HepG2 (cell line): ENCODE results near the gene SPHK2. TPM values are rescaled to one million over a fixed set of nuclear protein-coding genes. Genes with fewer than 3 reads are reported as not detected.
A peak's percentile ranks its signal among the peaks of the same experiment; 100 is the strongest.

Experiments used
- ATF7 ChIP-seq, 2 experiments: fragments of 450-650 bp in 1 of 2; sonication (generic) in 1 of 2; formaldehyde crosslinking in 1 of 2; IDR thresholded peaks; 2 replicates each; pipeline versions ENCODE4 v1.4.0 to v1.6.1; 2016 to 2020; ENCODE audit warnings: antibody characterized with exemption in 1 of 2, mild to moderate bottlenecking in 1 of 2, missing genetic modification reagents in 1 of 2
- ETV5 ChIP-seq: IDR thresholded peaks from 2 replicates; pipeline ENCODE4 v1.6.1; 2018; ENCODE audit warnings: missing biosample characterization, missing genetic modification reagents, inconsistent platforms, borderline replicate concordance
- HOXA3 ChIP-seq: sonication (generic); formaldehyde crosslinking; IDR thresholded peaks from 2 replicates; pipeline ENCODE4 v1.5.0; 2020; ENCODE audit warnings: missing genetic modification reagents
- MTF2 ChIP-seq: sonication (generic); formaldehyde crosslinking; IDR thresholded peaks from 2 replicates; pipeline ENCODE4 v1.5.0; 2020; ENCODE audit warnings: missing genetic modification reagents, borderline replicate concordance
- NFE2L2 ChIP-seq: fragments of 150-350 bp; IDR thresholded peaks from 2 replicates; pipeline ENCODE4 v1.6.1; 2014; ENCODE audit warnings: low read length
- NR2F1 ChIP-seq, 2 experiments: fragments of 450-650 bp in 1 of 2; formaldehyde crosslinking in 1 of 2; IDR thresholded peaks; 2 replicates each; pipeline versions ENCODE4 v1.5.0 to v1.6.1; 2016 to 2020; ENCODE audit warnings: mild to moderate bottlenecking in 1 of 2, missing compliant biosample characterization in 1 of 2, missing genetic modification reagents in 1 of 2, moderate library complexity in 1 of 2
- PHF20 ChIP-seq: sonication (generic); formaldehyde crosslinking; IDR thresholded peaks from 2 replicates; pipeline ENCODE4 v1.5.0; 2020; ENCODE audit warnings: mild to moderate bottlenecking, missing genetic modification reagents
- REPIN1 ChIP-seq: sonication (generic); formaldehyde crosslinking; IDR thresholded peaks from 2 replicates; pipeline ENCODE4 v1.8.0; 2022; ENCODE audit warnings: missing genetic modification reagents, low read depth, mild to moderate bottlenecking, borderline replicate concordance
- YY1 ChIP-seq: IDR thresholded peaks from 2 replicates; pipeline ENCODE4 v1.6.1; 2011; ENCODE audit warnings: low read length, low read depth, moderate library complexity, mild to moderate bottlenecking; ENCODE audit not compliant: insufficient read depth, insufficient replicate concordance
- ZFP41 ChIP-seq: sonication (generic); formaldehyde crosslinking; IDR thresholded peaks from 2 replicates; pipeline ENCODE4 v1.4.0; 2020; ENCODE audit warnings: mild to moderate bottlenecking, missing genetic modification reagents, borderline replicate concordance
- ZNF124 ChIP-seq: sonication (generic); formaldehyde crosslinking; IDR thresholded peaks from 2 replicates; pipeline ENCODE4 v1.4.0; 2020; ENCODE audit warnings: missing genetic modification reagents
- ZNF431 ChIP-seq: sonication (generic); formaldehyde crosslinking; IDR thresholded peaks from 2 replicates; pipeline ENCODE4 v1.9.0; 2022; ENCODE audit warnings: missing genetic modification reagents, low read depth, mild to moderate bottlenecking, borderline replicate concordance
- polyA plus RNA-seq, 8 experiments: library from polyadenylated mRNA; depleted of rRNA in 3 of 8; stranded (reverse) in 7 of 8; unstranded in 1 of 8; fragments of >200 nt; fragmentation: Illumina TruSeq in 4 of 8; extraction: Trizol in 4 of 8; gene quantifications; 2 replicates each; pipeline versions ENCODE4 v1.2.1 to v1.2.3, GENCODE V29; 2011 to 2016; ENCODE audit warnings: low read depth in 4 of 8, missing spikeins in 1 of 8, mixed read lengths in 1 of 8; ENCODE audit not compliant: insufficient read depth in 1 of 8
- total RNA-seq, 5 experiments: library from RNA; depleted of rRNA; stranded (reverse); fragments of >200 nt; fragmentation: Illumina TruSeq; extraction: Trizol; gene quantifications; 2 replicates each; pipeline ENCODE4 v1.2.3, GENCODE V29; 2016; ENCODE audit warnings: low read depth in 1 of 5
- TF ChIP-seq, protein P1 (sequence below): sonication (generic); formaldehyde crosslinking; IDR thresholded peaks from 2 replicates; pipeline ENCODE4 v1.5.0; 2020; ENCODE audit warnings: mild to moderate bottlenecking, missing genetic modification reagents, moderate library complexity
- TF ChIP-seq, protein P2 (sequence below): sonication (generic); formaldehyde crosslinking; IDR thresholded peaks from 2 replicates; pipeline ENCODE4 v1.4.0; 2020; ENCODE audit warnings: missing genetic modification reagents
- TF ChIP-seq, protein P3 (sequence below): sonication (generic); formaldehyde crosslinking; conservative IDR thresholded peaks from 2 replicates; pipeline ENCODE4 v1.8.1; 2023; ENCODE audit warnings: missing genetic modification reagents
- TF ChIP-seq, protein P4 (sequence below): sonication (generic); formaldehyde crosslinking; IDR thresholded peaks from 2 replicates; pipeline ENCODE4 v1.4.0; 2020; ENCODE audit warnings: mild to moderate bottlenecking, missing genetic modification reagents
- TF ChIP-seq, protein P5 (sequence below): sonication (generic); formaldehyde crosslinking; IDR thresholded peaks from 2 replicates; pipeline ENCODE4 v1.8.0; 2022; ENCODE audit warnings: mild to moderate bottlenecking, missing genetic modification reagents

Gene SPHK2
- total and polyA plus RNA-seq, 2 of the 13 experiments (the other 11 are each of a cell fraction or from before 2014, with no cell fraction given), result 2.9 to 14.4 TPM

DNA sequence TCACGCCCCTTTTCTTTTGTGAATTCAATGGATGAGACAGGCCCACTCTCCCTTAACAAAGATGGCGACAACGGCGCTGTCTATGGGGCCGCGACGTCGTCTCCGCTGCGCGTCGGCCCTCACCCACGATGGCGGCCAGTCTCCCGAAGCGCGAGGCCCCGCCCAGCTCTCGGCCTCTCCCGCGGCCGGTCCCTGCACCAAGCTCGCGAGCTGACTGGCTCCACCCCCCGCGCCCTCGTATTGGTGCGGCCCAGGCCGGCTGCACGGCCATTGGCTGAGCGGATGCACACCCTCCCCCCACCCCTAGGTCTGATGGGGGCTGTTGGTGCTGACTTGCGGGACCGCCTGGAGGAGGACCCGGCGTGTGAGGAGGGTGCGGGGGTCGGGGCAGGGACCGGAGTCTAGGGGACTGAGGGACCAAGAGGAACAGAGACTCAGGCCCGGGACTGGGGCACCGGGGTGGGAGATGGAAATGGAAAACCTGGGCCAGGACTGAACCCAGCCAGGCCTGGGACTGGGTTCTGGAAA lies 4.8 kb downstream of the SPHK2 start (continued):
- TF ChIP-seq, protein P1, sequence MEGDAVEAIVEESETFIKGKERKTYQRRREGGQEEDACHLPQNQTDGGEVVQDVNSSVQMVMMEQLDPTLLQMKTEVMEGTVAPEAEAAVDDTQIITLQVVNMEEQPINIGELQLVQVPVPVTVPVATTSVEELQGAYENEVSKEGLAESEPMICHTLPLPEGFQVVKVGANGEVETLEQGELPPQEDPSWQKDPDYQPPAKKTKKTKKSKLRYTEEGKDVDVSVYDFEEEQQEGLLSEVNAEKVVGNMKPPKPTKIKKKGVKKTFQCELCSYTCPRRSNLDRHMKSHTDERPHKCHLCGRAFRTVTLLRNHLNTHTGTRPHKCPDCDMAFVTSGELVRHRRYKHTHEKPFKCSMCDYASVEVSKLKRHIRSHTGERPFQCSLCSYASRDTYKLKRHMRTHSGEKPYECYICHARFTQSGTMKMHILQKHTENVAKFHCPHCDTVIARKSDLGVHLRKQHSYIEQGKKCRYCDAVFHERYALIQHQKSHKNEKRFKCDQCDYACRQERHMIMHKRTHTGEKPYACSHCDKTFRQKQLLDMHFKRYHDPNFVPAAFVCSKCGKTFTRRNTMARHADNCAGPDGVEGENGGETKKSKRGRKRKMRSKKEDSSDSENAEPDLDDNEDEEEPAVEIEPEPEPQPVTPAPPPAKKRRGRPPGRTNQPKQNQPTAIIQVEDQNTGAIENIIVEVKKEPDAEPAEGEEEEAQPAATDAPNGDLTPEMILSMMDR (CRISPR knock-in tag), result no peak
- TF ChIP-seq, protein P2, sequence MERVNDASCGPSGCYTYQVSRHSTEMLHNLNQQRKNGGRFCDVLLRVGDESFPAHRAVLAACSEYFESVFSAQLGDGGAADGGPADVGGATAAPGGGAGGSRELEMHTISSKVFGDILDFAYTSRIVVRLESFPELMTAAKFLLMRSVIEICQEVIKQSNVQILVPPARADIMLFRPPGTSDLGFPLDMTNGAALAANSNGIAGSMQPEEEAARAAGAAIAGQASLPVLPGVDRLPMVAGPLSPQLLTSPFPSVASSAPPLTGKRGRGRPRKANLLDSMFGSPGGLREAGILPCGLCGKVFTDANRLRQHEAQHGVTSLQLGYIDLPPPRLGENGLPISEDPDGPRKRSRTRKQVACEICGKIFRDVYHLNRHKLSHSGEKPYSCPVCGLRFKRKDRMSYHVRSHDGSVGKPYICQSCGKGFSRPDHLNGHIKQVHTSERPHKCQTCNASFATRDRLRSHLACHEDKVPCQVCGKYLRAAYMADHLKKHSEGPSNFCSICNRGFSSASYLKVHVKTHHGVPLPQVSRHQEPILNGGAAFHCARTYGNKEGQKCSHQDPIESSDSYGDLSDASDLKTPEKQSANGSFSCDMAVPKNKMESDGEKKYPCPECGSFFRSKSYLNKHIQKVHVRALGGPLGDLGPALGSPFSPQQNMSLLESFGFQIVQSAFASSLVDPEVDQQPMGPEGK (CRISPR knock-in tag), result peak; percentile 66
- TF ChIP-seq ETV5, result no peak
- no peak for TF ChIP-seq ZNF431
- TF ChIP-seq, protein P3, sequence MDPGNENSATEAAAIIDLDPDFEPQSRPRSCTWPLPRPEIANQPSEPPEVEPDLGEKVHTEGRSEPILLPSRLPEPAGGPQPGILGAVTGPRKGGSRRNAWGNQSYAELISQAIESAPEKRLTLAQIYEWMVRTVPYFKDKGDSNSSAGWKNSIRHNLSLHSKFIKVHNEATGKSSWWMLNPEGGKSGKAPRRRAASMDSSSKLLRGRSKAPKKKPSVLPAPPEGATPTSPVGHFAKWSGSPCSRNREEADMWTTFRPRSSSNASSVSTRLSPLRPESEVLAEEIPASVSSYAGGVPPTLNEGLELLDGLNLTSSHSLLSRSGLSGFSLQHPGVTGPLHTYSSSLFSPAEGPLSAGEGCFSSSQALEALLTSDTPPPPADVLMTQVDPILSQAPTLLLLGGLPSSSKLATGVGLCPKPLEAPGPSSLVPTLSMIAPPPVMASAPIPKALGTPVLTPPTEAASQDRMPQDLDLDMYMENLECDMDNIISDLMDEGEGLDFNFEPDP, result no peak
- peak; percentile 99 for TF ChIP-seq YY1
- TF ChIP-seq PHF20, result peak; percentile 37; the same call in 1 of the 2 replicates
- no peak for TF ChIP-seq ATF7 (IDR thresholded peaks at IDR 0.05)
- no peak for TF ChIP-seq ATF7 (CRISPR knock-in tag; IDR thresholded peaks at IDR 0.05)
- TF ChIP-seq NFE2L2, result no peak
- no peak for TF ChIP-seq MTF2 (CRISPR knock-in tag)
- peak; percentile 98 for TF ChIP-seq HOXA3 (CRISPR knock-in tag)
- no peak for TF ChIP-seq NR2F1 (CRISPR knock-in tag; IDR thresholded peaks at IDR 0.05)
- TF ChIP-seq ZFP41 (CRISPR knock-in tag), result no peak
- TF ChIP-seq ZNF124 (CRISPR knock-in tag), result no peak
- TF ChIP-seq REPIN1, result 0 out of 2 replicates have a peak, but pooled peaks have one; percentile 31
- TF ChIP-seq, protein P4, sequence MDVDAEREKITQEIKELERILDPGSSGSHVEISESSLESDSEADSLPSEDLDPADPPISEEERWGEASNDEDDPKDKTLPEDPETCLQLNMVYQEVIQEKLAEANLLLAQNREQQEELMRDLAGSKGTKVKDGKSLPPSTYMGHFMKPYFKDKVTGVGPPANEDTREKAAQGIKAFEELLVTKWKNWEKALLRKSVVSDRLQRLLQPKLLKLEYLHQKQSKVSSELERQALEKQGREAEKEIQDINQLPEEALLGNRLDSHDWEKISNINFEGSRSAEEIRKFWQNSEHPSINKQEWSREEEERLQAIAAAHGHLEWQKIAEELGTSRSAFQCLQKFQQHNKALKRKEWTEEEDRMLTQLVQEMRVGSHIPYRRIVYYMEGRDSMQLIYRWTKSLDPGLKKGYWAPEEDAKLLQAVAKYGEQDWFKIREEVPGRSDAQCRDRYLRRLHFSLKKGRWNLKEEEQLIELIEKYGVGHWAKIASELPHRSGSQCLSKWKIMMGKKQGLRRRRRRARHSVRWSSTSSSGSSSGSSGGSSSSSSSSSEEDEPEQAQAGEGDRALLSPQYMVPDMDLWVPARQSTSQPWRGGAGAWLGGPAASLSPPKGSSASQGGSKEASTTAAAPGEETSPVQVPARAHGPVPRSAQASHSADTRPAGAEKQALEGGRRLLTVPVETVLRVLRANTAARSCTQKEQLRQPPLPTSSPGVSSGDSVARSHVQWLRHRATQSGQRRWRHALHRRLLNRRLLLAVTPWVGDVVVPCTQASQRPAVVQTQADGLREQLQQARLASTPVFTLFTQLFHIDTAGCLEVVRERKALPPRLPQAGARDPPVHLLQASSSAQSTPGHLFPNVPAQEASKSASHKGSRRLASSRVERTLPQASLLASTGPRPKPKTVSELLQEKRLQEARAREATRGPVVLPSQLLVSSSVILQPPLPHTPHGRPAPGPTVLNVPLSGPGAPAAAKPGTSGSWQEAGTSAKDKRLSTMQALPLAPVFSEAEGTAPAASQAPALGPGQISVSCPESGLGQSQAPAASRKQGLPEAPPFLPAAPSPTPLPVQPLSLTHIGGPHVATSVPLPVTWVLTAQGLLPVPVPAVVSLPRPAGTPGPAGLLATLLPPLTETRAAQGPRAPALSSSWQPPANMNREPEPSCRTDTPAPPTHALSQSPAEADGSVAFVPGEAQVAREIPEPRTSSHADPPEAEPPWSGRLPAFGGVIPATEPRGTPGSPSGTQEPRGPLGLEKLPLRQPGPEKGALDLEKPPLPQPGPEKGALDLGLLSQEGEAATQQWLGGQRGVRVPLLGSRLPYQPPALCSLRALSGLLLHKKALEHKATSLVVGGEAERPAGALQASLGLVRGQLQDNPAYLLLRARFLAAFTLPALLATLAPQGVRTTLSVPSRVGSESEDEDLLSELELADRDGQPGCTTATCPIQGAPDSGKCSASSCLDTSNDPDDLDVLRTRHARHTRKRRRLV (CRISPR knock-in tag), result no peak
- TF ChIP-seq, protein P5, sequence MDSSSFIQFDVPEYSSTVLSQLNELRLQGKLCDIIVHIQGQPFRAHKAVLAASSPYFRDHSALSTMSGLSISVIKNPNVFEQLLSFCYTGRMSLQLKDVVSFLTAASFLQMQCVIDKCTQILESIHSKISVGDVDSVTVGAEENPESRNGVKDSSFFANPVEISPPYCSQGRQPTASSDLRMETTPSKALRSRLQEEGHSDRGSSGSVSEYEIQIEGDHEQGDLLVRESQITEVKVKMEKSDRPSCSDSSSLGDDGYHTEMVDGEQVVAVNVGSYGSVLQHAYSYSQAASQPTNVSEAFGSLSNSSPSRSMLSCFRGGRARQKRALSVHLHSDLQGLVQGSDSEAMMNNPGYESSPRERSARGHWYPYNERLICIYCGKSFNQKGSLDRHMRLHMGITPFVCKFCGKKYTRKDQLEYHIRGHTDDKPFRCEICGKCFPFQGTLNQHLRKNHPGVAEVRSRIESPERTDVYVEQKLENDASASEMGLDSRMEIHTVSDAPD (CRISPR knock-in tag), result no peak
